Kidney glomerular epithelial cell (primary cell): ENCODE data around the gene ZNF627.
"Not testable (repeated sequence)": the region's sequence is repeated elsewhere in the genome, so short reads cannot be mapped to it uniquely, and the experiment has no call there.

Experiments
- DNase-seq: peaks from one replicate; lab custom pipeline; 2025; lab: John Stamatoyannopoulos, UW

Gene ZNF627

DNA sequence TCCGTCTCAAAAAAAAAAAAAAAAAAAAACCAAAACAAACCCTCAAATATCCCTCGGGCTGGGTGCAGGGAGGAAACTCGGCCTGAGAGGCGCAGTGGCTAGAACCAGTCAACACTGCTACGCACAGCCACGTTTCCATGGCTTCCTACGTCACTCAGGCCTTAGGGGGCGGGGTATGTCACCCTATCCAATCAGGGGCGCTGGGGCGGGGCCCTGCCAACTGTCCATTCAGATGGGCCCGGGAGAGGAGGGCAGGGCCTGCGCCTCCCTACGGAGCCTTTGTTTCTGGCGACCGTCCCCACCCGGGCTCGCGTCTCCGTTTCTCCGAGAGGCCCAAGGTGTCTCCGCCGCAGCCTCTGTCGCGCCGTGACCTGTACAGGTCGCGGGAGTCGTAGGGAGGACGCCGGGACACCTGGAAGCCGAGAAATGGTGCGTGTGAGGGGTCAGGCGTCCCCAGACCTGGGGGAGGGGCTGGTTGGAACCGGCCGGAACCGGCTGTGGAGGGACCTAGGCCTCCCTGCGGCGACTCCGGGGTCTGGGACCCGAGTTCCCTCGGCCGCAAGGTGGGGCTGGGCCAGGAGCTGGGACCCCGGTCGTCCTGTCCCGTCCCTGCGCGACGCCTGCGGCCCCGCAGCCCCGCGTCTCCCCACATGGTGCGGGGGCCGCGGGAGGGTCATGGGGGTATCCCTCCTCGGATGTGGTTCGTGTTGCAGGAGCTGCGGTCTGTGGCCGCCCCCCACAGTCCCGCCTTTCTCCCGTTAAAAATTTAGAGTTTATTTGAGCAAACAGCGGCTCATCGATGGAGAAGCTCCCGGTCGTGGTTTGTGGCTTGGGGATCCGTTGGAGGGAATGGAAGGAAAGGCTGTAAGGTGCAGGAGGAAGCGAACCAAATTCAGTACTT lies at the start of gene ZNF627:
Gene ZNF627, plus strand, starts transcription at position 282 of the 901 bp plus-strand sequence. Its CDS starts 145 bp downstream, at position 427.
- peak; percentile 91 for DNase-seq

DNA sequence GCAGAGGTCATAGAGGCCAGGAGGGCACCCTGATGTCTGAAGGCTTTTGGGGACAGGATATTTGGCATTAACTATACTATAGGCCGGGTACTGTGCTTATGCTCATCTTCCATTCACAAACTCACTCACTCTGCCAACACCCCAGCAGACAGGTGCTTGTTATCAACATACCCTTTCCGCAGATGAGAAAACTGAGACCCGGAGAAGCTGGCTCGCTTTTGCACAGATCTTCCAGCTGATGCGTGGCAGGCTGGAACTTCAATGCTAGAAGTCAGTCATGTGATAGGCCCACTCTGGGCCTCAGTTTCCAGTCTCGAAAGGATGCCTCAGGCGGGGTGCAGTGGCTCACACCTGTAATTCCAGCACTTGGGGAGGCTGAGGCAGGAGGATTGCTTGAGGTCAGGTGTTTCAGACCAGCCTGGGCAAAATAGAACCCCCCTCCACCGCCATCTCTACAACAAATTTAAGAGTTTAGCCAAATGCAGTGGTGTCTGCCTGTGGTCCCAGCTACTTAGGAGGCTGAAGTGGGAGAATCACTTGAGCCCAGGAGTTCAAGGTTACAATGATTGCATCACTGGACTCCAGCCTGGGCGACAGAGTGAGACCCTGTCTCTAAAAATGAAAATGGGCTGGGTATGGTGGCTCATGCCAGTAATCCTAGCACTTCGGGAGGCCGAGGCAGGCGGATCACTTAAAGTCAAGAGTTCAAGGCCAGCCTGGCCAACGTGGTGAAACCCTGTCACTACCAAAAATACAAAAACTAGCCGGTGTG lies 49.2 kb upstream of the ZNF627 start:
- DNase-seq, result no peak

DNA sequence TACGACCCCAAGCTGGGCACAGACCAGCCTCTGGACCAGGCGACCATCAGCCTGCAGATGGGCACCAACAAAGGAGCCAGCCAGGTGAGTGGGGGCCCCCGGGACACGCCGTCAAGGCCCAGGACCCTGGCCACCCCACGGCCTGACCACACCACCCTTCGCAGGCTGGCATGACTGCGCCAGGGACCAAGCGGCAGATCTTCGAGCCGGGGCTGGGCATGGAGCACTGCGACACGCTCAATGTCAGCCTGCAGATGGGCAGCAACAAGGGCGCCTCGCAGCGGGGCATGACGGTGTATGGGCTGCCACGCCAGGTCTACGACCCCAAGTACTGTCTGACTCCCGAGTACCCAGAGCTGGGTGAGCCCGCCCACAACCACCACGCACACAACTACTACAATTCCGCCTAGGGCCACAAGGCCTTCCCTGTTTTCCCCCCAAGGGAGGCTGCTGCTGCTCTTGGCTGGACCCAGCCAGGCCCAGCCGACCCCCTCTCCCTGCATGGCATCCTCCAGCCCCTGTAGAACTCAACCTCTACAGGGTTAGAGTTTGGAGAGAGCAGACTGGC lies 47.8 kb upstream of the ZNF627 start:
- DNase-seq, result no peak

DNA sequence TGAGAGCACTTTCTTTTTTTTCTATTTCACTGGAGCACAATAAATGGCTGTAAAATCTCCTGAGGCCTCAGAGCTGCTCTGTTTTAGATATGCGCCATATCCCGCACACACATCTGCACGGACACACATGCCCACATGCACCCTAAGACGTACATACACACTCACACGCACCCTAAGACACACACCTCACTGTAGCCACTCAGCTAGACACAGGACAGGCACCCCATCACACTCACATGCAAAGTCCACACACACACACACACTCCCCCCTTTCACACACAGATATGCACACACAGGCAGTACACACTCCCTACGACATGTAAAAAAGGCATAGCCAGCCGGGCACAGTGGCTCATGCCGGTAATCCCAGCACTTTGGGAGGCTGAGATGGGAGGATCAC lies 47.0 kb upstream of the ZNF627 start:
- no peak for DNase-seq

DNA sequence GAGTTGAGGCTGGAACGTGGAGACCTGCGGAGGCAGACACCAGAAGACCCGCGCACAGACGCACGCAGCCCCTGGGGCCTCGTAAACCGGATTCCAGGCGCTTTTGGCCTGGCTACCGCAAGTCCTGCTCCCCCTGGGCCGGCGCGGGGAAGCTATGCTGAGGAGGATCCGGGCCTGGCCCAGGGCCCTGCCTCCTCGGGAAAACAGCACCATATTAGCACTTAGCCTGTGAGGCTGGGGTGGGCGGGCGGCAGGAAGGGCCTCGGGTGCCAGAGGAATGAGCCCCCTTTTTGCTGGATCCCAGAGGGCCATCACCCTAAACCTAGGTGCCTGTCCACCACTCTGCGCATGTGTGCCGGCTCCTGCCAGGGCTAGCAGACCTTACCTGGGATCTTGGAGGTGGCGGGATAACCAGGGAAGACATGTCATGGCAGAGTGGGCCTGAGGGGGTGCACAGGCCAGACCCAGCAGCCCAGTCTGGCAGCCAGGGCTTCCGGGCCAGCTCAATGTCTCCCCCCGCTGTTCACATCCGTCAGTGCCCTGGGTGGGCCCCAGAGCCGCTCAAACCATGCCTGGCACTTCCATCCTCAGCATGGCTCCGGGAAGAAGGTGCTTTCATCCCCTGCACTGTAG lies 45.6 kb upstream of the ZNF627 start:
- DNase-seq, result no peak

DNA sequence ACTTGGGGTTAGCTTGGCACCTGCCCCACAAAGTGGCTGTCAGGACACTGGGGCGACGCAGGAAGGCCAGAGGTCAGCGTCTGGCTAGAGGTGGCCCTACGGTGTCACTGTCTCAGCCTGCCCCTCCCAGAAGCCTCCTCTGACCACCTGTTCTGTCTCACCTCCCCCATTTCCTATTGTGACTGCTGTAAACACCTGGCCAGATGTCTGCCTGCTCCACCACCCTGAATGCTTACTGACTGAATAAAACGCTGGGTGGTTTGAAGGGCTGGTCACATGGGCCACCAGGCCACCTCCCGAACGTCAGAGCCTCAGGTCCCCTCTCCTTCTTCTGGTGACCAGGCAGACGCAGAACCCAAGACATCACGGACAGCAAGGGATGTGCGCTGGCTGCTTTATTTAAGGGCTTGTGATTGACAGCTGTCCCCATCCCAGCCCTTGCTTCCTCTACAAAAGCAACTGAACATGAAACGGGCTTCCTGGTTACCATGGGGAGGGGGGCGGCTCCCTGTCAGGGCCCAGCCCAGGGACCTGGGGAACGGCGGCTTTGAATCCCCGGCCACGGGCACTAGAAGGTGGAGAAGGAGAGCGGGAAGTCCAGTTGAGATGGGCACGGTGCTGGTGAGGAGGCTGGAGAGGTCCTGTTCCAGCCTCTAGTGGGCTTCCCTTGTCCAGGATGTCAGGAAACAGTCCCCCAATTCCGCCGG lies 44.5 kb upstream of the ZNF627 start:
- no peak for DNase-seq

DNA sequence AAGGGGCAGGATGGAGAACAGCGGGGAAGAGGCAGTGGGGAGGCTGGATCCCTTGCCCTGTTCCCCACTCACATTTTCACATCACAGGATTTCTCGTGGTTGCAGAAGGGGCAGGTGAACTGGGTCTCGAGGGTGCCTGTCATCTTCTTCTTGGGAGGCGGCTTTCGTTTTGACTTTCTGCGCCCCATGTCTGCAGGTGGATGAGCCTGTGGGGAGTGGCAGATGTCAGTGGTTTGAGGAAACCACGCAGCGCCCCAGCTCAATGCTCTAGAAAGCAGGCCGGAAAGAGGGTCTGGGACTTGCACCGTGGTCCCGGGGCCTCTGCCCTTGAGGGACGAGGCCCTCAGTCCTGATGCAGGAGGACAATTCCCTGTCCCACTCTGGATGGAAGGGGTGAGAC lies 43.1 kb upstream of the ZNF627 start:
- no peak for DNase-seq

DNA sequence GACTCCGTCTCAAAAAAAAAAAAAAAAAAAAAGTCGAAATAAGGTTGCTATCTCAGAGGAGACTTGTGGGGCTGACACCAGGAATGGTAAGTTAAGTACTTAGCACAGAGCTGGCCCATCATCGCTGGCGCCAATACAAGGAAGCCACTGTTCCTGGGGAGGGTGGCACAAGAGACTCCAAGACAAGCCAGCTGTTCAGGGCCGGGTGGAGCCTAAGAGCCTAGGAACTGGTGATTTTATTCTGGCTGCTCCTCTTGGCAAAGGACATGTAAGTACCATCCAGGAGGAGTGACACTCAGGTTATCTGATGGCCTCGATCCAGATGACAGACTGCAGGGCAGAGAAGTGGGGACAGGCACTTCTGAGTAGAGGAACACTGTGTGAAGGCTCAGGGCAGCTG lies 42.0 kb upstream of the ZNF627 start:
- DNase-seq, result no peak

DNA sequence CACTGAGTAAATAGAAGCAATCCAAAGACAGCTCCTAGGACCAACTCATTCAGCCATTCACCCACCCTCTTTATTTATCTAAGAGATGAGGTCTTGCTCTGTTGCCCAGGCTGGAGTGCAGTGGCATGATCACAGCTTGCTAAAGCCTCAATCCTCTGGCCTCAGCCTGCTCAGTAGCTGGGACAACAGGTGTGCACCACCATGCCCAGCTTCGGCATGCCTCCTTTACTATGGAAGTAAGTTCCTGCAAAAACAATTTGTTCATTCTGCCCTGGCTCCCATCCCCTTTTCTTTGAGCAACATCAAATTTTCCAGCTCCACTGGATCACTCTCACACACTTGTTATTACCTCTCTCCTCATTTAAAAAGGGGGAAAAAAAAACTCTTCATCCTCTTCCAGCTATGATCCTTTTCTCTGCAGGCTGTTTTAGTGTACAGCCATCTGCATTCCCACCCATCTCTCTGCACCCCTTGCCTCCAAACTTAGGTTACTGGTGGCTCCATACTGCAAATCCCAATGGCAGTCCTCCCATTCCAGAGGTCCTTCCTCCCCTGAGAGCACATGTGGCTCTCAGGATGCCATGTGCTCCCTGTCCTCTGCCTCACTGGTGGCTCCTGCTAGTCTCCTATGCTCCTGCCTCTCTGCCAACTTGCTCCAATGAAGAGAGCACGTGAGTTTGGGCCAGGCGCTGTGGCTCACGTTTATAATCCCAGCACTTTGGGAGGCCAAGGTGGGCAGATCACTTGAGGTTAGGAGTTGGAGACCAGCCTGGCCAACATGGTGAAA lies 40.5 kb upstream of the ZNF627 start:
- DNase-seq, result no peak

DNA sequence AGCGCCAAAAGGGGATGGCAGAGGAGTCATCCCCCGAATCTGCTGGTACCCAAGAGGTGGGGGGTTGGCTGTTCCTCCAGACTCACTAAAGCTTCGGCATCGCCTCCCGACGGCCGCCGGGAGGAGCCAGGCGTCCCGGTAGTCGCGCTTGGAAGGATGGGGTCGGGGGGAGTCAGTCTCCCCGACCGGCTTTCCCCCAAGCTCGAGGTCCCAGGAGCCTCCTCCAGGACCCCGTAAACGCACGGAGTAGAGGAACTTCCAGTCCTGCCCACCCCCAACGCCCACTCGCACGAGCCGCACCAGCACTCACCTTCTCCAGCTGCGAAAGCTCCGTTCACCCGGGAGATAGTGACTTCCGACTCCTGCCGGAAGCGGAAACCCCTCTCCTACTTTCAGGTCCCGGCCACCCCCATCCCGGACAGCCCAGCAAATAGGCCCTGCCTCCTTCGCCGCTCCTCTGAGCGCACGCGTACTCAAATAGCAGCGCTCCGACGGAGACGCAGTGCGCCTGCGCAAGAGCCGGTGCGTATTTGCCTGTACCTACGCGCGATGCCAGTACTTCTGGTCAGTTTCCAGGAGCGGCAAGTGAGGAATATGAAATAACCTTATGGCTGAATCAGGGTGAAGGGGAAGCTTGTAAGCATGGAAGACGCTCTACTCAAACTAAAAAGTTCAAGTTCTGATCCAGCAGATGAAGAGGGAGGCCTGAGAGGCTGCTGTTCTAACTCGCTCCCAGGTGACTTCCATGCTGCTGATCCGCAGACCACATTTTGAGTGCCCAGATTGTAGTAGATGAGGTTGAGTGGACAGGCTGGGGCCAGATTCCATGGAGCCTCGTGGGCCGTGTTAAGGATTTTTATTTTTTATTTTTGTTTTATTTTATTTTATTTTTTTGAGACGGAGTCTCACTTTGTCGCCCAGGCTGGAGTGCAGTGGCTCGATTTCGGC lies 38.1 kb upstream of the ZNF627 start, which contains the start of gene ELOF1:
Gene ELOF1, minus strand, starts transcription at position 350 of the 948 bp plus-strand sequence. CDS start 4,883 bp downstream, outside the sequence.
- peak; percentile 95 for DNase-seq

DNA sequence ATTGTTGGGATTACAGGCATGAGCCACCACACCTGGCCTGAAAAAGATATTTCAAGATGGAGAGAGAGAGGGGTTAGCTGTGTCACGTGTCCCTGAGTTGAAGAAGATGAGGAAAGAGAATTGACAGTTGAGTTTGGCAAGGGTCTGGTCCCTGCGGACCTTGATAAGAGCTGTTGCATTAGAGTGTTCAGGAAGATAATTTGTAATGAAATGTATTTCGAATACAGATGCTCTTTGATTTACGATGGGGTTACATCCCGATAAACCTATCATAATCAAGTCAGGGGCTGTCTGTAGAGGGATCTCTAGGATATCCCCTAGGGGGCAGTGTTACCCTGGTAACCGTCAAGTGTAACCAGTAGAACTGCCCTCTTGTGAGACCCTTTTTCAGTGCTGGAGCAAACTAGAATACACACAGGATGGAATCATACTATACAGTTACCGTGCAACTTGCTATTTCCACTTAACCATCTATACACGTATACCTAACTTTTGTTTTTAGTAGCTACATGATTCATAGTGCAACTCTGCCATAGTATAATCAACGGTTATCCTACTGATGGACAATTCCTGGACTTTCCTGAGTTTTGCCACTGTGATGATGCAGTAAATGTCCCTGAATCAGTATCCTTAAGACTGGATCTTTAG lies 36.8 kb upstream of the ZNF627 start:
- peak; percentile 60 for DNase-seq

DNA sequence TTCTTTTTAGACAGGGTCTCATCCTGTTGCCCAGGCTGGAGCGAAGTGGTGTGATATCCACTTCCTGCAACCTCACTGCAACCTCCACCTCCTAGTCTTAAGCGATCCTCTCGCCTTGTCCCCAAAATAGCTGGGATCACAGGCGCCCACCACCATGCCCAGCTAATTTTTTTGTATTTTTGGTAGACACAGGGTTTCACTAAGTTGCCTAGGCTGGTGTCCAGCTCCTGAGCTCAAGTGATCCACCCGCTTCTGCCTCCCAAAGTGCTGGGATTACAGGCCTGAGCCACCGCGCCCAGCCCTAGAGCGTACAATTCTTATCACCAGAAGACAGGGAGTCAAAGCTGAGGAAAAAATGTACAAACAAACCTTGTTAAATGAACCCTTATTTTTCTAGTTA lies 33.8 kb upstream of the ZNF627 start:
- DNase-seq, result no peak

DNA sequence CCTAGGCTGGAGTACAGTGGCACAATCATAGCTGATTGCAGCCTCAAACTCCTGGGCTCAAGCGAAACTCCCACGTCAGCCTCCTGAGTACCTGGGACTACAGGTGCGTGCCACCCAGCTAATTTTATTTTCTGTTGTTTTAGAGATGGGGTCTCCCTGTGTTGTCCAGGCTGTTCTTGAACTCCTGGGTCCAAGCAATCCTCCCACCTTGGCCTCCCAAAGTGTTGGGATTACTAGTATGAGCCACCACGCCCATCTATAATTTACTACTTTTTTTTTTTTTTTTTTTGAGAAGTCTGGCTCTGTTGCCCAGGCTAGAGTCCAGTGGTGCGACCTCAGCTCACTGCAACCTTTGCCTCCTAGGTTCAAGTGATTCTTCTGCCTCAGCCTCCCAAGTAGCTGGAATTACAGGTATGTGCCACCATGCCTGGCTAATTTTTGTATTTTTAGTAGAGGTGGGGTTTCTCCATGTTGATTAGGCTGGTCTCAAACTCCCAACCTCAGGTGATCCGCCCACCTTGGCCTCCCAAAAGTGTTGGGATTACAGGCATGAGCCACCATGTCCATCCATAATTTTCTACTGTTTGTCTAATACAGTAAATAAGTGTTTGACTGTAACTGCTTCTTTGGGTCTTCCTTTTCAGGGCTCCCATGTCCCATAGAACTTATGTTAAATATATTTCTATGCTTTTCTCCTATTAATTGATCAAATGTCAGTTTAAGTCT lies 33.0 kb upstream of the ZNF627 start:
- DNase-seq, result not testable (repeated sequence)

DNA sequence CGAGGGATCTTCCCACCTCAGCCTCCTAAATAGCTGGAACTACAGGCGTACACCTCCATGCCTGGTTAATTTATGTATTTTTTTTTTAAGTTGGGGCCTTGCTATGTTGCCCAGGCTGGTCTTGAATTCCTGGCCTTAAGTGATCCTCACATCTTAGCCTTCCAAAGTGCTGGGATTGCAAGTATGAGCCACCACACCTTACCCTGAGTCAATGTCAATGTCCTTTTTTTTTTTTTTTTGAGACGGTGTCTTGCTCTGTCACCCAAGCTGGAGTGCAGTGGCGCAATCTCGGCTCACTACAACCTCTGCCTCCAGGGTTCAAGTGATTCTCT lies 31.7 kb upstream of the ZNF627 start:
- not testable (repeated sequence) for DNase-seq

DNA sequence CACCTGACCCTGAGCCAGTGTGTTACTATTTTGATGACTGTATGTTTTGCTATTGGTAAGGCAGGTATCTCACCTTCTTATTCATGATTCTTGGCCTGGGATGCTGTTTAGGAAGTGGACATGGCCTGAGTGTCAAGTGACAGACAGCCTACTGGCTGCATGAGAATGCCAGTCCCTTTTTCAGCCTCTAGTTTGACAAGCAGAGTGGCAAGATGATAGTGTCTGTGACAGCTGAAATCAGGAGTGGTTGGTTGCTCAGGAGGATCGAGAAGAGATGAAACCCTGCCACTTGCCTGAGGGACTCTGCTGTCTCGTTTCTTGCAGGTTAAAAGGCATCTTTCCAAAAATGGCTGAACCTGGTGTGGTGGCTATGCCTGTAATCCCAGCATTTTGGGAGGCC lies 31.1 kb upstream of the ZNF627 start:
- no peak for DNase-seq

DNA sequence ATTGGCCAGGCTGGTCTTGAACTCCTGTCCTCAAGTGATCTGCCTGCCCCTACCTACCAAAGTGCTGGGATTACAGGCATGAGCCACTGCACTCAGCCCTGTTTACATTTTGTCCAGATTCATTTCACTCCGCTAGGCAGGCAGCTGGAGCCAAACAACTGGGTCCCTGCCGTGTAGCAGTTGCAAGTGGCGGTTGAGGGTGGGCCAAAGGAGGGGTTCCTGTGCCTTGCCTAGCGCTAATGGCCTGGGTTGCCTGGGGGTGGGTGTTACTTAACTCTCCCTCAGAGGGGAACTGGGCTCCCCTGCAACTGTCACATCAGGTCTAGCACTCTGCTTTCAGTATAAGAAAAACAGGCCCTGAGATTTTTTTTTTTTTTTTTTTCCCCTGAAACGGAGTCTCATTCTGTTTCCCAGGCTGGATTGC lies 27.2 kb upstream of the ZNF627 start:
- no peak for DNase-seq

DNA sequence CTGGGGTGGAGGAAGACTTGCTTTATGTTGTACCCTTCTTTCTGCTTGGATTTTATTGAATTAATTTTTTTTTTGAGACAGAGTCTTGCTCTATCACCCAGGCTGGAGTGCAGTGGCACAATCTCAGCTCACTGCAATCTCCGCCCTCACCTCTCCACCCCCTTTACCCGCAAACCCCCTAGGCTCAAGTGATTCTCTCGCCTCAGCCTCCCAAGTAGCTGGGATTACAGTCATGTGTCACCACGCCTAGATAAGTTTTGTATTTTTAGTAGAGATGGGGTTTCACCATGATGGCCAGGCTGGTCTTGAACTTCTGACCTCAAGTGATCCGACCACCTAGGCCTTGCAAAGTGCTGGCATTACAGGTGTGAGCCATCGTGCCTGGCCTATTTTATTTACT lies 23.9 kb upstream of the ZNF627 start:
- DNase-seq, result not testable (repeated sequence)

DNA sequence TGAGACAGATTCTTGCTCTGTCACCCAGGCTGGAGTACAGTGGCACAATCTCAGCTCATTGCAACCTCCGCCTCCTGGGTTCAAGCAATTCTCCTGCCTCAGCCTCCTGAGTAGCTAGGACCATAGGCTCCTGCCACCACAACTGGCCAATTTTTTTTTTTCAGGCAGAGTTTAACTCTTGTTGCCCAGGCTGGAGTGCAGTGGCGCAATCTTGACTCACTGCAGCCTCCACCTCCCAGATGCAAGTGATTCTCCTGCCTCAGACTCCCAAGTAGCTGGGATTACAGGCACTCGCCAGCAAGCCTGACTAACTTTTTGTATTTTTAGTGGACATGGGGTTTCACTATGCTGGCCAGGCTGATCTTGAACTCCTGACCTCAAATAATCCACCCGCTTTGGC lies 23.5 kb upstream of the ZNF627 start:
- DNase-seq, result not testable (repeated sequence)
